Left renal cortex interstitium (tissue), 4 donors: Measurements from ENCODE around the gene CTDSPL. TPM values are rescaled to one million over a fixed set of nuclear protein-coding genes. Genes with fewer than 3 reads are reported as not detected.

ENCODE experiments used
- DNase-seq, 4 donors: peaks; one replicate each; pipeline ENCODE4 v3.0.0-alpha.2; 2013; ENCODE audit warnings: low read depth in 4 of 4, low spot score in 2 of 4, missing footprints in 1 of 4
- polyA plus RNA-seq, 4 donors: library from polyadenylated mRNA; unstranded; fragments of 120-200 nt; gene quantifications; one replicate each; pipeline ENCODE4 v1.2.1, GENCODE V29; 2013; ENCODE audit not compliant: insufficient read length in 4 of 4

Gene CTDSPL
- polyA plus RNA-seq, 4 donors, result 100 to 107 (median 105) TPM

GRCh38 chr3:37940242-37940908, 78.7 kb downstream of the CTDSPL start:
- DNase-seq, result no peak

- DNase-seq, result no peak
Measured at GRCh38 chr3:37941608-37942508, 80.2 kb downstream of the CTDSPL start.

- DNase-seq, result no peak
Measured at GRCh38 chr3:37942646-37943045, 81.0 kb downstream of the CTDSPL start.

GRCh38 chr3:37943126-37943525, 81.4 kb downstream of the CTDSPL start:
- DNase-seq, result no peak

- no peak for DNase-seq
Measured at GRCh38 chr3:37943631-37944314, 82.1 kb downstream of the CTDSPL start.

- DNase-seq, result no peak
Measured at GRCh38 chr3:37944391-37944842, 82.7 kb downstream of the CTDSPL start.

GRCh38 chr3:37945156-37945806, 83.6 kb downstream of the CTDSPL start:
- DNase-seq, result no peak

- DNase-seq, result no peak
Measured at GRCh38 chr3:37945807-37946530, 84.3 kb downstream of the CTDSPL start.

GRCh38 chr3:37946531-37946889, 84.8 kb downstream of the CTDSPL start:
- no peak for DNase-seq

- no peak for DNase-seq
Measured at GRCh38 chr3:37949866-37950265, 88.2 kb downstream of the CTDSPL start.

GRCh38 chr3:37952564-37952963, 90.9 kb downstream of the CTDSPL start:
- DNase-seq, result no peak

GRCh38 chr3:37953226-37953625, 91.5 kb downstream of the CTDSPL start:
- no peak for DNase-seq

- DNase-seq, result no peak
Measured at GRCh38 chr3:37953707-37954394, 92.2 kb downstream of the CTDSPL start.

- DNase-seq, result no peak
Measured at GRCh38 chr3:37954881-37955280, 93.2 kb downstream of the CTDSPL start.

- no peak for DNase-seq
Measured at GRCh38 chr3:37955918-37956707, 94.4 kb downstream of the CTDSPL start.

- DNase-seq, result no peak
Measured at GRCh38 chr3:37956723-37957538, 95.3 kb downstream of the CTDSPL start.

- no peak for DNase-seq
Measured at GRCh38 chr3:37957539-37957936, 95.9 kb downstream of the CTDSPL start.
